Astrocyte of the cerebellum (primary cell): ENCODE data around the gene SEC24C.

ENCODE experiments used
- DNase-seq: peaks from one replicate; pipeline ENCODE4 v3.0.0-alpha.2; 2011; ENCODE audit warnings: low read depth
- H3K4me3 ChIP-seq: 2 replicates; pipeline ENCODE4 v1.5.1; 2011; ENCODE audit warnings: mild to moderate bottlenecking, low read depth, low read length, moderate library complexity
- CTCF ChIP-seq: IDR thresholded peaks from 2 replicates; pipeline ENCODE4 v1.5.1; 2012; ENCODE audit warnings: low read length, low read depth, moderate library complexity, mild to moderate bottlenecking; ENCODE audit errors: missing control alignments
- in situ Hi-C: cut with HindIII; loops from 2 replicates; pipeline ENCODE4 v1.10.0; 2017; ENCODE audit warnings: low sequenced_read_pairs

Gene SEC24C

GRCh38 chr10:73798087-73798486, 53.9 kb downstream of the SEC24C start:
- no peak for DNase-seq
- H3K4me3 ChIP-seq, result no peak overlapping the region
- TF ChIP-seq CTCF, result no peak
- in situ Hi-C loops, result no loop called here

- in situ Hi-C loops, result no loop called here
- no peak for DNase-seq
- no peak for TF ChIP-seq CTCF
- H3K4me3 ChIP-seq, result no peak overlapping the region
Measured at GRCh38 chr10:73798927-73799560, 54.9 kb downstream of the SEC24C start.

GRCh38 chr10:73799899-73800559, 55.9 kb downstream of the SEC24C start:
- in situ Hi-C loops, result no loop called here
- TF ChIP-seq CTCF, result no peak
- H3K4me3 ChIP-seq, result no peak overlapping the region
- DNase-seq, result no peak

GRCh38 chr10:73800560-73801252, 56.5 kb downstream of the SEC24C start:
- in situ Hi-C loops, result no loop called here

GRCh38 chr10:73801253-73801590, 57.0 kb downstream of the SEC24C start:
- no peak overlapping the region for H3K4me3 ChIP-seq
- no peak for TF ChIP-seq CTCF
- no peak for DNase-seq
- in situ Hi-C loops, result no loop called here

More at GRCh38 chr10:73800560-73801252, 56.5 kb downstream of the SEC24C start:
- TF ChIP-seq CTCF, result no peak
- no peak overlapping the region for H3K4me3 ChIP-seq
- DNase-seq, result no peak

- in situ Hi-C loops, result no loop called here
- TF ChIP-seq CTCF, result no peak
- H3K4me3 ChIP-seq, result no peak overlapping the region
- no peak for DNase-seq
Measured at GRCh38 chr10:73802276-73802991, 58.3 kb downstream of the SEC24C start.
